Nephron progenitor cell (in vitro differentiated cells): ENCODE data around the gene RAB5IF.

ENCODE experiments used
- DNase-seq: peaks from one replicate; pipeline ENCODE4 v3.0.0; 2021
- H3K27ac Mint-ChIP-seq: 2 replicates; pipeline ENCODE4 v1.8.0; 2021; ENCODE audit warnings: mild to moderate bottlenecking, moderate library complexity, mixed read lengths
- H3K27me3 Mint-ChIP-seq: 2 replicates; pipeline ENCODE4 v1.8.0; 2021; ENCODE audit warnings: mild to moderate bottlenecking, low read depth, mixed read lengths; ENCODE audit not compliant: poor library complexity
- H3K36me3 Mint-ChIP-seq: 2 replicates; pipeline ENCODE4 v1.8.0; 2021; ENCODE audit warnings: low read depth, mixed read lengths
- H3K4me1 Mint-ChIP-seq: 2 replicates; pipeline ENCODE4 v1.8.0; 2021; ENCODE audit warnings: mixed read lengths
- H3K4me3 Mint-ChIP-seq: 2 replicates; pipeline ENCODE4 v1.8.0; 2021; ENCODE audit warnings: mild to moderate bottlenecking, moderate library complexity, mixed read lengths
- H3K9me3 Mint-ChIP-seq: 2 replicates; pipeline ENCODE4 v1.8.0; 2021; ENCODE audit warnings: mild to moderate bottlenecking, moderate library complexity, mixed read lengths
- TF ChIP-seq, protein P1 (sequence below): fragments of 200-600 bp; sonication (generic); IDR thresholded peaks from 2 replicates; pipeline ENCODE4 v1.5.0; 2021; ENCODE audit warnings: antibody characterized with exemption

RAB5IF gene

DNA sequence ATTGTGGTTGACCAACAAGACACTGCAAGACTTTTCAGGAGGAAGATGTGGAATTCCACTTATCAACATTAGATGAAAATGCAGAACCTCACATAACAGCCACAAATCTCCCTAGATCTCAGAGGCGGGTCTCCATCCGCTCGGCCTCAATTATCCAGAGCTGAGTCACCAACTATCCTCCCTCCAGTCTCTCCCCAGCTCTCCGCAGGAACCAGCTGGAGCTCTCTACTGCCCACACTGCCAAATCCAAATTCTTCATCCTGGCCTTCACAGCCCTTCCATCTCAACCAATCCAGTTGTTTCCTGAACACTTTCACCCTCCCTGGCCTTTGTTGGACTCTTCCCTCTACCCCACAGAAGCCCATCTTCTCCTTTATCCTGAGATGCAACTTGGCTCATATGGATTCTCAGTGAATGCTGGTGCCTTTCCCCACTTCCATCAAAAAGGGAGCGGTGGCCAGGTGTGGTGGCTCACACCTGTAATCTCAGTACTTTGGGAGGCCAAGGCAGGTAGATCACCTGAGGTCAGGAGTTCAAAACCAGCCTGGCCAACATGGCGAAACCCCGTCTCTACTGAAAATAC lies 35.6 kb upstream of the RAB5IF start:
- Mint-ChIP-seq H3K4me1 (peaks cover 43% of the 10 kb centered on the region), H3K36me3 (peaks cover 16% of the 10 kb centered on the region), H3K4me3 (no peak overlapping the region), H3K9me3 (peaks cover 18% of the 10 kb centered on the region), H3K27ac (no peak overlapping the region), H3K27me3 (peaks cover 6% of the 10 kb centered on the region)
- DNase-seq: no peak
- TF ChIP-seq, protein P1, sequence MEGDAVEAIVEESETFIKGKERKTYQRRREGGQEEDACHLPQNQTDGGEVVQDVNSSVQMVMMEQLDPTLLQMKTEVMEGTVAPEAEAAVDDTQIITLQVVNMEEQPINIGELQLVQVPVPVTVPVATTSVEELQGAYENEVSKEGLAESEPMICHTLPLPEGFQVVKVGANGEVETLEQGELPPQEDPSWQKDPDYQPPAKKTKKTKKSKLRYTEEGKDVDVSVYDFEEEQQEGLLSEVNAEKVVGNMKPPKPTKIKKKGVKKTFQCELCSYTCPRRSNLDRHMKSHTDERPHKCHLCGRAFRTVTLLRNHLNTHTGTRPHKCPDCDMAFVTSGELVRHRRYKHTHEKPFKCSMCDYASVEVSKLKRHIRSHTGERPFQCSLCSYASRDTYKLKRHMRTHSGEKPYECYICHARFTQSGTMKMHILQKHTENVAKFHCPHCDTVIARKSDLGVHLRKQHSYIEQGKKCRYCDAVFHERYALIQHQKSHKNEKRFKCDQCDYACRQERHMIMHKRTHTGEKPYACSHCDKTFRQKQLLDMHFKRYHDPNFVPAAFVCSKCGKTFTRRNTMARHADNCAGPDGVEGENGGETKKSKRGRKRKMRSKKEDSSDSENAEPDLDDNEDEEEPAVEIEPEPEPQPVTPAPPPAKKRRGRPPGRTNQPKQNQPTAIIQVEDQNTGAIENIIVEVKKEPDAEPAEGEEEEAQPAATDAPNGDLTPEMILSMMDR: no peak

- peak overlapping the region; percentile 96 for H3K27ac Mint-ChIP-seq
- peak overlapping the region; percentile 84 for H3K4me3 Mint-ChIP-seq
- peaks cover 19% of the 10 kb centered on the region for H3K36me3 Mint-ChIP-seq
- H3K9me3 Mint-ChIP-seq: peaks cover 6% of the 10 kb centered on the region
- peak; percentile 50 for DNase-seq
- peaks cover 6% of the 10 kb centered on the region for H3K27me3 Mint-ChIP-seq
- TF ChIP-seq, protein P1: peak; percentile 6
- peaks cover 60% of the 10 kb centered on the region for H3K4me1 Mint-ChIP-seq
Observed at GRCh38 chr20:36571564-36572504, 33.7 kb upstream of the RAB5IF start.

- peak overlapping the region; percentile 96 for H3K27ac Mint-ChIP-seq
- TF ChIP-seq, protein P1: no peak
- peaks cover 6% of the 10 kb centered on the region for H3K27me3 Mint-ChIP-seq
- H3K36me3 Mint-ChIP-seq: peaks cover 14% of the 10 kb centered on the region
- H3K9me3 Mint-ChIP-seq: no peaks in the 10 kb centered on the region
- H3K4me1 Mint-ChIP-seq: peaks cover 60% of the 10 kb centered on the region
- no peak for DNase-seq
- peak overlapping the region; percentile 84 for H3K4me3 Mint-ChIP-seq
Observed at GRCh38 chr20:36572701-36573102, 32.9 kb upstream of the RAB5IF start.

DNA sequence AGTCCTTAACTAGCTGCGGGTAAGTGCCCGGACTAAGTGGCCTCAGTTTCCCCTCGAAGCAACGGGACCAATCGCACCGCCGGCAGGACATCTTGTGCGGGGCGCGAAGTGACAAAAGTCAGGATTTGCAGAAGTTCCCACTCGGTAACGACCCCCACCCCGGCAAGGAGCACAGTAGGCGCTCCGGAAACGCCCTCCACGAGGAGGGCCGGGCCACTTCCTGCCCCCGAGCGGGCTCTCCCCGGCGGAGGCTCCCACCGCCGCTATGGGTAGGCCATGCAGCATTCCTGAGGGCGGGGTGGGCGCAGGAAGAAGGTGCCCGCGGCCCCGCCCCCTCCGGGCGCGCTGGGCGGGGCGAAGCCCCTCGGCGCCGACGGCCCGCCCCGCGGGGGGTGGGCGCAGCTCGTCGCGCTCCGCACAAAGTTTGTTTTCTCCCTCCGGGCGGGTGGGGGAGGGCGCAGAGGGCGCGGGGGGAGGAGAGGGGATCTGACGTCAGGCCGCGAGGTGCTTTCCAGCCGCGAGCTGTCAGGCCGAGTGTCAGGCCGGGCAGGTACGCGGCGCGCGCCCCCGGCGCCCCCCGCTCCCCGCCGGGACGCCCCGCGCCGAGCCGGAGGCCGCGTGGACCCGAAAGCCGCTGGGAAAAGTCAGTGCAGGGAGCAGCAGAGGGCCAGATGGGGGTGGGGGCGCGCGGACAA lies 32.3 kb upstream of the RAB5IF start, which contains the start of gene TGIF2:
TSS of gene TGIF2 (plus strand) at position 495 of the 695 bp plus-strand sequence. CDS start 5,178 bp downstream, outside the sequence.
- Mint-ChIP-seq H3K27ac (peak within 1 kb of the TSS; percentile 96), H3K9me3 (no peaks in the 10 kb centered on the region), H3K4me1 (peaks cover 60% of the 10 kb centered on the region), H3K27me3 (peaks cover 6% of the 10 kb centered on the region), H3K4me3 (peak within 1 kb of the TSS; percentile 93), H3K36me3 (peaks cover 14% of the 10 kb centered on the region)
- TF ChIP-seq, protein P1: no peak
- peak; percentile 95 for DNase-seq

- Mint-ChIP-seq H3K4me3 (peak overlapping the region; percentile 80), H3K4me1 (peaks cover 60% of the 10 kb centered on the region), H3K9me3 (no peaks in the 10 kb centered on the region), H3K36me3 (peaks cover 20% of the 10 kb centered on the region), H3K27ac (no peak overlapping the region), H3K27me3 (peaks cover 6% of the 10 kb centered on the region)
- no peak for DNase-seq
- TF ChIP-seq, protein P1: no peak
Observed at GRCh38 chr20:36573798-36574365, 31.7 kb upstream of the RAB5IF start.
